Measurements from ENCODE around the gene SPECC1L.
"Not testable (repeated sequence)": the region's sequence is repeated elsewhere in the genome, so short reads cannot be mapped to it uniquely, and the experiment has no call there.

The SPECC1L gene

GRCh38 chr22:24270556-24271385 is at the start of gene SPECC1L:
Gene SPECC1L (plus strand): TSS chr22:24270831. CDS start chr22:24302232, 31,401 bp downstream.
- DNase-seq (ENCODE audit: low read depth in 2 of 2): peak; percentile 78 to 80

DNA sequence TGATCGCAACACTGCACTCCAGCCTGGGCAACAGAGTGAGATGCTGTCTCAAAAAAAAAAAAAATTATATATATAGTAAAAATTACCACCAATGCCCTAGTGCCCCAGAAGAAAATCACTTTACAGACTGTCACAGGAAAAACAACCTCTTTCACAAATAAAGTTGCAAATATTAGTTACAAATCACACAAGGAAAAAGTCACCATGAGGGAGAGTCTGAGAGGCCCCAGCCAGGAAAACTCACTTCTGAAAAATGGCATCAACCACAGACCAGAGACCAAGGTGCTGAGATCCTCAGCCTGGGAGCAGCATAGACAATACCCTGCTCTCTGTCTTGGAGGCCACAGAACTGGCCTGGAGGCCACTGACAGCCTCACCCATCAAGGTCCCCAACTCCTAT is 46.2 kb upstream of the SPECC1L start:
- no peak for DNase-seq (ENCODE audit: low read depth in 2 of 2)

DNA sequence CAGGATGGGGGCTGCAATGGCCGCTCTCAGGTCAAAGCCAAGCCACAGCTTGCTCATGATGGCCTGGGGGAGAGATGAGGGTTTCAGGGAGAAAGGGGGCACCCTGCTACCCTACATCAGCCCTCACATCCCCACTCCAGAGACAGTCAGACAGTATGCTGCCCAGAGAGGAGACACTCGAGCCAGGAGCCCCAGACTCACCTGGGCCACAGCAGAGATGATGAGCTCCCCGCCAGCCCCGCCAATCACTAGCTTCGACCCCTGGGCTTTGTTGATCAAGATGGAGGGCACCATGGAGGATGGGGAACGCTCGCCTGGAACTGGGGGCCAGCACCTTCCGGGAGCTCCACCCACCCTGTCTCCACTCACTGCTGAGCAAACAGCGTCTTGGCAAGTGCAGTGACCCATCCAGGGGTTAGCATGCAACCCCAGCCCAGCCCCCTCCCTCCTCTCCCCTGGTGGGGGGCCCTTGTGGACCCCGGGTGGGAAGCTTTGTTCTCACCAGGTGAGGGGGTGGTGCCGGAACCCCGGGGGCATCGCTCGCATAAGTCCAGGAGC is 45.5 kb upstream of the SPECC1L start:
- DNase-seq (ENCODE audit: low read depth in 2 of 2): no peak

DNA sequence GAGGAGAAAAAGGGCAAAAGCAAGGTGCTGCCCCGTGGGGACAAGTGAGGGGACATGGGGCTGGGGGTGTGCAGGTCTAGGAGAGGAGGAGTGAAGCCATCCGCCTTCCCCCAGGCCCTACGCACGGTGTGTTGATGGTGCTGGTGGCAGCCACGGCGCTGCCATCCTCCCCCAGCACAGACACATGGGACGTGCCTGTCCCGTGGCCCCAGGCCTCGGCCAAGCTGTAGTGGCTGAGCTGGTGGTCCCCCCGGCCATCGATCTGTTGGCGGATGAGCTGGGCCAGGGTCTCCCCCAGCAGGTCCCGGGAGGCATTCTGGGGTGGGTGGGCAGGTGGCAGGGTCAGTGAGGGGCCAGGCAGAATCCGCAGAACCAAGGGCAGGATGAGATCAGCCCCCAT is 44.7 kb upstream of the SPECC1L start:
- no peak for DNase-seq (ENCODE audit: low read depth in 2 of 2)

DNA sequence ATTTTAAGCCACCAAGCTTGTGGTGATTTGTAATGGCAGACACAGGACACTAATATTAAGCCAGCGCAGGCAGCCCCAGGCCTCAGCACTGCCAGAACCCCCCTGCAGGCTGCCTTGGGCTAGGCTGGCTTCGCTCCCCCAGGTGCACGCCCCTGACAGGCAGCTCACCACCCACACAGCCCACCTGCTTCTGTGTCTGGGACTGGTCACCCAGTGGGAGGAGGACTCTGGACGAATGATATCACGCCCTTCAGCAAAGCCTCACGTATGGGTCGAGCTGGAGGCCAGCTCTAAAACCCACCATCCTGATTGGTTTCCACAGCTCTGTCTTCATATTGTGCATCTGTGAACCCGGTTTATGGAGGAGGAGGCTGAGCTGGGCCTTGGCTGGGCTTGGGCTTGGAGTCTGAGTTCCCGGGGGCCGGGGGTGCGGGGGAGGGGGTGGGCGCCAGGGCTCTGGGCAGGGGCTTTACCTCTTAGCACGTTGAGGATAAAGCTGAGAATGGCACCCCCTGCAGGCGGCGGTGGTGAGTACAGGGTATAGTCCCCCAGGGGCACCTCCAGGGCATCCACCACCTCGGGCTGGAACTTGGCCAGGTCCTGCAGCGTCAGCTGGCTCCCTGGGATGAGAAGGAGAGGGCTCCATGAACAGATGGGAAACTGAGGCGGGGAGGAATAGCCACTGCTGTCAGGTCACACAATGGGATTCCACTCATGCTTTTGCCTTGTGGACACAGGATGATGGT is 39.5 kb upstream of the SPECC1L start:
- no peak for DNase-seq (ENCODE audit: low read depth in 2 of 2)

GRCh38 chr22:24231706-24232105 is 38.9 kb upstream of the SPECC1L start:
- DNase-seq (ENCODE audit: low read depth in 2 of 2): no peak

GRCh38 chr22:24232124-24232523 is 38.5 kb upstream of the SPECC1L start:
- no peak for DNase-seq (ENCODE audit: low read depth in 2 of 2)

DNA sequence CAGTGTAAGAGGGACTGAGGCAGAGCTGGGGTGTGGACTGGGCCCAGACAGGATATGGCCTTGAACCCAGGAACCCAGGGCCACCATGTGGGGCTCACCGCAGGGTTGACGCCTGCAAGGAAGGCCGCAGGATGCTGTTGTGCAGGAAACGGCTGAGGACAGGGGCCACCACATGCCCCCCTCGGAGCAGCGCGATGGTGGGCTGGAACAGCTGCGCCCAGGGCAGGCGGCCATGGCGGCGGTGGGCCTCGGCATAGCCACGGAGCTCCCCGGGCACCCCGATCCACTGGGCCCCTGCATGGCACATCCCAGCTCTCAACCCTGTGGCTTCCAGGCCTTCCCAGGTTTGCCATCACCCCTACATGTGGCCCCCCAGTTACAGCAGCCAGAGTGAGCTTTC is 37.9 kb upstream of the SPECC1L start:
- no peak for DNase-seq (ENCODE audit: low read depth in 2 of 2)

DNA sequence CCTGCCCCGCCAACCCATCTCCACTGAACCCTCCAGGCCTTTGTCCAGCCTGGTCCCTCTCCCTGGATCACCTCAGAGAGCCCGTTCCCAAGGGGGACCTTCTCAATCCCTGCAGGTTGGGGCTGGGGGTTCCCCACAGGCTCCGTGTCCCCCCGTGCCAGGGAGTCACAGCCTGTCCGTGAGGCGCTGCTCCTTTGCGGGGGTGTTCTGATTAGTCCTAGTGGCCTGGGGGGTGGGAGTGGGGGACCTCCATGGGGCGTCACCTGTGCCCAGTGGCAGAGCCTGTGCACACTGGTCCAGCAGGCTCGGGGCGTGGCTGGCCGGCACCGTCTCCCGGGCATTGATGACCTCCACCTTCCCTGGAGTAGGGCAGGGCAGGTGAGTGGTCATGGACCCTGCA is 37.4 kb upstream of the SPECC1L start:
- DNase-seq (ENCODE audit: low read depth in 2 of 2): no peak

DNA sequence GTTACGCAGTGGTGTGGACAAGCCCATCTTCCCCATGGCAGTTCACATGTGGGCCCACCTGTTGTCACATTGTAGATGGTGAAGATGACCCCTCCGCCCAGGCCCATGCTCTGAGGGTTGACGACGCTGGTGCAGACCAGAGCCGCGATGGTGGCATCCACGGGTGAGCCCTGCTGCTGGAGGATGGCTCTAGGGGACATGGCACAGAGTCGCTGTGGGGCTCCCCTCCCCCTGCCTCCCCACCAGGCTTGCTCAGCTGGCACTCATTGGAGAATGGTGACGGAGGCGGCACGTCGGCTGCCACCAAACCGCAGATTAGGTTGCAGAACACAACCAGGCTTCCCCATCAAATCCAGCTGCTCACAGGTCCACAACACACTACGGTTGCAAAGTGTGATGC is 36.8 kb upstream of the SPECC1L start:
- DNase-seq (ENCODE audit: low read depth in 2 of 2): no peak

DNA sequence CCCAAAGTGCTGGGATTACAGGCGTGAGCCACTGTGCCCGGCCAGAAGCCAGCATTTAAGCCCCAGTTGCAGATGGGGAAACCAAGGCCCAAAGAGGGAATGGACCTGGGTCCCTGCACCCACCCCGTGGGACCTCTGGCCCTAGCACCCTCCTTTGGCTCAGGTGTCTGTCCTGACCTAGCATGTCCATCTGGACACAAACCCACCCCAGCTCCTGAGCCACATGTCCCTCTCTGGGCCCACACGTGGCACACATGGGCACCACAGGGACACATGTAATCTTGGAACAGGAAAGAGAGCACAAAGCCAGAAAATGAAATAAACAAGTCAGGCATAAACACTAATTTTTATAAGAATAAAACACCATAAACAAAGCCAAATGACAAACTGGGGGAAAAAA is 35.3 kb upstream of the SPECC1L start:
- no peak for DNase-seq (ENCODE audit: low read depth in 2 of 2)

DNA sequence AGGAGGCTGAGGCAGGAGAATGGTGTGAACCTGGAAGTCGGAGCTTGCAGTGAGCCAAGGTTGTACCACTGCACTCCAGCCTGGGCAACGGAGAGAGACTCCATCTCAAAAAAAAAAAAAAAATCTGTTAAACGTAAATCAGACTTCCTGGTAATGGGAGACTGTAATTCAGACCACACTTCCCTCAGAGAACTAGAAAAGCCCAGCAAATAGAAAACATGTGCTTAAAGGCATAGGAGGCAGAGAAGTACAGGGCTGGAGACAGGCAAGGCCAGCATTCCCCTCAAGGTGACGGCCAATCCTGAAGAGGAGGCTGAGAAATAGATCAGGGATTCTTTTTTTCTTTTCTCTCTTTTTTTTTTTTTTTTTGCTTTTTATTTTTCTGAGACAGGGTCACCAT is 34.0 kb upstream of the SPECC1L start:
- DNase-seq (ENCODE audit: low read depth in 2 of 2): peak; percentile 47 to 52

DNA sequence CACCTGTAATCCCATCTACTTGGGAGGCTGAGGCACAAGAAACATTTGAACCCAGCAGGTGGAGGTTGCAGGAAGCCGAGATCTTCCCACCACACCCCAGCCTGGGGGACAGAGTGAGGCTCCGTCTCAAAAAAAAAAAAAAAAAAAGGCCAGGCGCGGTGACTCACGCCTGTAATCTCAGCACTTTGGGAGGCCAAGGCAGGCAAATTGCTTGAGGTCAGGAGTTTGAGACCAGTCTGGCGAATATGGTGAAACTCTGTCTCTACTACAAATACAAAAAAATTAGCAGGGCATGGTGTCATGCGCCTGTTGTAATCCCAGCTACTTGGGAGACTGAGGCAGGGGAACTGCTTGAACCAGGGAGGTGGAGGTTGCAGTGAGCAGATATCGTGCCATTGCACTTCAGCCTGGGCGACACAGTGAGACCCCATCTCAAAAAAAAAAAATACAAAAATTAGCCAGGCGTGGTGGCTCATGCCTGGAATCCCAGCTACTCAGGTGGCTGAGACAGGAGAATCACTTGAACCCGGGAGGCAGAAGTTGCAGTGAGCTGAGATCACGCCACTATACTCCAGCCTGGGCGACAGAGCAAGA is 32.4 kb upstream of the SPECC1L start:
- DNase-seq (ENCODE audit: low read depth in 2 of 2): not testable (repeated sequence)

DNA sequence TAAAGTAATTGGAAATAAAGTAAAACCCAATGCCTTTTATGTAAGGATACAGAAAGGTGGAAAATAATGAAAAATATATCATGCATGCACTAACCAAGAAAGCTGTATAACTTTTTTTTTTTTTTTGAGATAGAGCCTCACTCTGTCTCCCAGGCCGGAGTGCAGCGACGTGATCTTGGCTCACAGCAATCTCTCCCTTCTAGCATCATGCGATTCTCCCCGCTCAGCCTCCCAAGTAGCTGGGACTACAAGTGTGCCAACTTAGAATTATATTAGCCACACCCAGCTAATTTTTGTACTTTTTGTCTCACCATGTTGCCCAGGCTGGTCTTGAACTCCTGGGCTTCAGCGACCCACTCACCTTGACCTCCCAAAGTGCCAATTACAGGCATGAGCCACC is 30.2 kb upstream of the SPECC1L start:
- no peak for DNase-seq (ENCODE audit: low read depth in 2 of 2)

DNA sequence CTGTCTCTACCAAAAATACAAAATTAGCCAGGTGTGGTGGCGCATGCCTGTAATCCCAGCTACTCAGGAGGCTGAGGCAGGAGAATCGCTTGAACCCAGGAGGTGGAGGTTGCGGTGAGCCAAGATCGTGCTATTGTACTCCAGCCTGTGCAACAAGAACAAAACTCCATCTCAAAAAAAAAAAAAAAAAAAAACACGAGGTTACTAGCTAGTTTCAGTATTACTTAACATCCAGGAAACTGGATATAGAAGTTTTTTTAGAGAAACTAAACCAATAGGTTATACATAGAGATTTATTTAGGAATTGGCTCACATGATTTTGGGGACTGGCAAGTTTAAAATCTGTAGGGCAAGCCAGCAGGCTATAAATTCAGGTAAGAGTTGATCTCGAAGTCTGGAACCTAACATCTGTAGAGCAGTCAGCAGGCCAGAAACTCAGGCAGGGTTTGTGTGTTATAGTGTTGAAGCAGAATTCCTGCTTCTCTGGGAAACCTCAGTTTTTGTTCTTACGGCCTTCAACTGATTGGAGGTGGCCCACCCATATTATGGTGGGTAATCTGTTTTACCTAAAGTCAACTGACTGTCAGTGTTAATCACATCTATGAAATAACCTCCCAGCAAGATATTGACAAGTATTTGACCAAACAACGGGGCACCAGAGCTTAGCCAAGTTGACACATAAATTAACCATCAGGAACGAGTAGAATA is 29.5 kb upstream of the SPECC1L start:
- DNase-seq (ENCODE audit: low read depth in 2 of 2): not testable (repeated sequence)

DNA sequence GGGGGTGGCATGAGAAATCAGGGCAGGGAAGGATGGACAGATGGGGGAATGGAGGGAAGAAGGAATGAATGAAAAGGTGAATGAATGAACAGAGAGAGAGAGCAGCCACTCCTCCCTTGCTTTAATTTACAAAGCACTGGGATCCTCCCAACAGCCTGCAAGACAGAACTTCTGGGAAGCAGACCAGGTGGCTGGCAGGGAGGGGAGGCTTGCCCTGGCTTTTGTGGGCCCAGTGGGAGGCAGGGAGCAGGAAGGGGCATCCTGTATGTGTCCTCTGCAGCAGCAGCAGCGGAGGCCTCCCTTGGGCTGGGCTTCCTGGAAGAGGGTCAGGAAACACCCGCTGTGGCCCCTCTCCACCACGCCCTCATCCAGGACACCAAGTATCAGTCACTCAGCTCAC is 27.2 kb upstream of the SPECC1L start:
- not testable (repeated sequence) for DNase-seq (ENCODE audit: low read depth in 2 of 2)

GRCh38 chr22:24244144-24244787 is 26.4 kb upstream of the SPECC1L start:
- DNase-seq (ENCODE audit: low read depth in 2 of 2): no peak

DNA sequence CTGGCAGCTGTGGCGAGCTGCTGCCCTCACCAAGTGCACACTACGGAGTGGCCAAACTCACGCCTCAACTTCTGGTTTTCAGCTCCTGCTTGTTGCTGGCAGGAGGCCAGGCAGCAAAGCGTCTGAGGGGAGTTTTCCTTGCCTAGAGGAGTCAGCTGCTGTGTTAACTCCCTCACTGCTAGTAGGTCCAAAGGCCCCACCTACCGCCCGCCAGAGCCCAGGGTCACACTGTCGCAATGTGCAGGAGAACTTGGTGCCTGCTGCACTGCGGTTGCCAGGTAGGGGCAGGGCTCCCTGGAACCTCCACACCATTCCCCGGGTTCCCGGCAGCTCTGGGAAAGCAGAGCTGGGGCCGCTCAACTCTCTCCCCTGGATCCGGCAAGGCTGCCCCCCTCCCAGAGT is 25.6 kb upstream of the SPECC1L start, which contains the start of gene GGT5:
TSS of gene GGT5 (minus strand) at position 53 of the 402 bp plus-strand sequence. CDS start 357 bp downstream, outside the sequence.
- DNase-seq (ENCODE audit: low read depth in 2 of 2): not testable (repeated sequence)

GRCh38 chr22:24245584-24246561 is 24.8 kb upstream of the SPECC1L start:
- DNase-seq (ENCODE audit: low read depth in 2 of 2): not testable (repeated sequence)

GRCh38 chr22:24247011-24247507 is 23.6 kb upstream of the SPECC1L start:
- DNase-seq (ENCODE audit: low read depth in 2 of 2): no peak
